ENCODE data around the gene OR10H1.

- no peak for TF ChIP-seq CTCF (conservative IDR thresholded peaks at IDR 0.05; ENCODE audit: low read length)
- TF ChIP-seq EZH2phosphoT487 (IDR thresholded peaks at IDR 0.05; ENCODE audit: borderline replicate concordance) = no peak
Measured at GRCh38 chr19:15820646-15821045, 5.2 kb upstream of the OR10H1 start.
